ENCODE measurements around the gene KPNA3. TPM values are rescaled to one million over a fixed set of nuclear protein-coding genes. Genes with fewer than 3 reads are reported as not detected.

KPNA3 gene
- total and polyA plus RNA-seq, 7 donors: 32.3 to 157 (median 127) TPM

GRCh38 chr13:49781806-49782205, 10.7 kb downstream of the KPNA3 start:
- H3K4me3 ChIP-seq: no peak overlapping the region
- H3K36me3 ChIP-seq (ENCODE audit: insufficient read depth in 1 of 2, low read depth in 1 of 2): no peaks in the 10 kb centered on the region
- no peaks in the 10 kb centered on the region for H3K27me3 ChIP-seq (ENCODE audit: insufficient read depth in 3 of 3, low read length in 2 of 3)
- H3K9me3 ChIP-seq: no peaks in the 10 kb centered on the region
- WGBS, 3 donors: 84 to 100% (median 91%) methylated on average over 3 of the region's 3 CpGs
- no peak overlapping the region for H3K27ac ChIP-seq
- peaks cover 83% of the 10 kb centered on the region for H3K4me1 ChIP-seq
- no peak for DNase-seq
- intact Hi-C loops (cut with DNase I): no loop called here
- no peak for ATAC-seq
- TF ChIP-seq CTCF (IDR thresholded peaks at IDR 0.05): no peak

GRCh38 chr13:49779721-49780120, 12.8 kb downstream of the KPNA3 start:
- no peak overlapping the region for H3K27ac ChIP-seq
- H3K27me3 ChIP-seq (ENCODE audit: insufficient read depth in 3 of 3, low read length in 2 of 3): no peaks in the 10 kb centered on the region
- intact Hi-C loops (cut with DNase I): no loop called here
- no peak for DNase-seq
- peaks cover 71% of the 10 kb centered on the region for H3K4me1 ChIP-seq
- no peak for TF ChIP-seq CTCF (IDR thresholded peaks at IDR 0.05)
- H3K4me3 ChIP-seq: no peak overlapping the region
- no peaks in the 10 kb centered on the region for H3K36me3 ChIP-seq (ENCODE audit: insufficient read depth in 1 of 2, low read depth in 1 of 2)
- no peak for ATAC-seq
- no peaks in the 10 kb centered on the region for H3K9me3 ChIP-seq

GRCh38 chr13:49777746-49778614, 14.5 kb downstream of the KPNA3 start:
- no peaks in the 10 kb centered on the region for H3K27me3 ChIP-seq (ENCODE audit: insufficient read depth in 3 of 3, low read length in 2 of 3)
- intact Hi-C loops (cut with DNase I): no loop called here
- H3K27ac ChIP-seq: no peak overlapping the region
- ATAC-seq (no peak), DNase-seq (no peak)
- TF ChIP-seq CTCF (IDR thresholded peaks at IDR 0.05): no peak
- H3K4me1 ChIP-seq: peaks cover 62% of the 10 kb centered on the region
- 78 to 90% (median 85%) methylated on average over 6 of the region's 6 CpGs for WGBS, 3 donors
- no peak overlapping the region for H3K4me3 ChIP-seq
- no peaks in the 10 kb centered on the region for H3K9me3 ChIP-seq
- no peaks in the 10 kb centered on the region for H3K36me3 ChIP-seq (ENCODE audit: insufficient read depth in 1 of 2, low read depth in 1 of 2)

- no peak for TF ChIP-seq CTCF (IDR thresholded peaks at IDR 0.05)
- ATAC-seq (no peak), DNase-seq (no peak)
- Histone ChIP-seq H3K36me3 (ENCODE audit: insufficient read depth in 1 of 2, low read depth in 1 of 2) (no peaks in the 10 kb centered on the region), H3K27me3 (ENCODE audit: insufficient read depth in 3 of 3, low read length in 2 of 3) (no peaks in the 10 kb centered on the region), H3K27ac (no peak overlapping the region), H3K4me3 (no peak overlapping the region), H3K4me1 (peaks cover 59% of the 10 kb centered on the region), H3K9me3 (no peaks in the 10 kb centered on the region)
- intact Hi-C loops (cut with DNase I): no loop called here
Measured at GRCh38 chr13:49776871-49777270, 15.6 kb downstream of the KPNA3 start.
